Tibial nerve (tissue), 4 donors: ENCODE results near the gene GDPGP1.

ENCODE experiments used
- EP300 ChIP-seq, 2 donors: sonication (generic); formaldehyde crosslinking; IDR thresholded peaks; one replicate each; pipeline ENCODE4 v1.6.1; 2017; ENCODE audit warnings: antibody characterized with exemption in 2 of 2, mild to moderate bottlenecking in 1 of 2
- POLR2A ChIP-seq, 2 donors: fragments of 450-650 bp; IDR thresholded peaks; one replicate each; pipeline ENCODE4 v1.6.1; 2017; ENCODE audit warnings: antibody characterized with exemption in 2 of 2, mild to moderate bottlenecking in 2 of 2, moderate library complexity in 2 of 2
- TF ChIP-seq, protein P1 (sequence below), 5 experiments: fragments of 200-600 bp in 3 of 5; fragments of 450-650 bp in 2 of 5; sonication (generic) in 3 of 5; IDR thresholded peaks; one replicate each; pipeline ENCODE4 v1.5.1; 2016 to 2019; ENCODE audit warnings: antibody characterized with exemption in 5 of 5, mild to moderate bottlenecking in 3 of 5, moderate library complexity in 2 of 5

DNA sequence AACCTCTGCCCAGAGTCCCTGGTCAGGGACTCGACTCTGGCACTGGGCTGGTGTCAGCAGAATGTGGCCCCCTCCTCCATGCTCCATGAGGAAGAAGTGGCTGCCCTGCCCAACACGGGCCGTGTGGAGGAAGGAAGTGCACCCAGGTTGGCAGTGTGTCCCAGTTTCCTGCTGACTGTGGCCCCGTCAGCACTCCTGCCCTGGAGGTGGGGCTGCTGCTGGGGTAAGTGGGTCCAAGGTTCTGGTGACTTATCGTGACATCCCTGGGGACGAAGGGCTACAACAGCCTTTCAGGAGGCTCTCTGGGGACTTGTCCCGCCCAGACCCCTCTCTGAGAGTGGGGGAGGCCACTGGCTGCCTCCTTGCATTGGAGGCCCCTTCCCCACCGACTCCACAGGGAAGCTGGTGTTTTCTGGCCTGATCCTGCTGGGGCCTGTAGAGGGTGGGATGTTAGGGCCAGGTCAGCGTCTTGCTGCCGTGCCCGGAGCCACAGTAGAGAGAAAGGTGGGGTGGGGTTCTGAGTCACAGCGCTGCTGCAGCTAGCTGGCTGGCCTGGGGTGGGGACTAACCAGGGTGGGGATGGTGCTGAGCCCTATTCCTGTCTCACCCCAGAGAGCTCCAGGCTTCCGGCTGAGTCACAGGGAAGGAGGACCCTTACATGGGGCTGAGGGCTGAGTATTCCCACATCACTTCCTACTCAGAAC lies 22.4 kb upstream of the GDPGP1 start:
- no peak for TF ChIP-seq POLR2A (IDR thresholded peaks at IDR 0.05)
- TF ChIP-seq, protein P1, sequence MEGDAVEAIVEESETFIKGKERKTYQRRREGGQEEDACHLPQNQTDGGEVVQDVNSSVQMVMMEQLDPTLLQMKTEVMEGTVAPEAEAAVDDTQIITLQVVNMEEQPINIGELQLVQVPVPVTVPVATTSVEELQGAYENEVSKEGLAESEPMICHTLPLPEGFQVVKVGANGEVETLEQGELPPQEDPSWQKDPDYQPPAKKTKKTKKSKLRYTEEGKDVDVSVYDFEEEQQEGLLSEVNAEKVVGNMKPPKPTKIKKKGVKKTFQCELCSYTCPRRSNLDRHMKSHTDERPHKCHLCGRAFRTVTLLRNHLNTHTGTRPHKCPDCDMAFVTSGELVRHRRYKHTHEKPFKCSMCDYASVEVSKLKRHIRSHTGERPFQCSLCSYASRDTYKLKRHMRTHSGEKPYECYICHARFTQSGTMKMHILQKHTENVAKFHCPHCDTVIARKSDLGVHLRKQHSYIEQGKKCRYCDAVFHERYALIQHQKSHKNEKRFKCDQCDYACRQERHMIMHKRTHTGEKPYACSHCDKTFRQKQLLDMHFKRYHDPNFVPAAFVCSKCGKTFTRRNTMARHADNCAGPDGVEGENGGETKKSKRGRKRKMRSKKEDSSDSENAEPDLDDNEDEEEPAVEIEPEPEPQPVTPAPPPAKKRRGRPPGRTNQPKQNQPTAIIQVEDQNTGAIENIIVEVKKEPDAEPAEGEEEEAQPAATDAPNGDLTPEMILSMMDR (IDR thresholded peaks at IDR 0.05): no peak
- no peak for TF ChIP-seq EP300 (IDR thresholded peaks at IDR 0.05)
